ENCODE results near the gene RNASET2. TPM values are rescaled to one million over a fixed set of nuclear protein-coding genes. Genes with fewer than 3 reads are reported as not detected.

The RNASET2 gene
- total RNA-seq, 2 donors from 2014 or later: 53.7 to 66.3 TPM

- no peaks in the 10 kb centered on the region for H3K4me1 ChIP-seq
- H3K27ac ChIP-seq: no peak overlapping the region
- no peaks in the 10 kb centered on the region for H3K9me3 ChIP-seq
- H3K4me3 ChIP-seq: no peak overlapping the region
- 79 to 83% methylated on average over 8 of the region's 8 CpGs for WGBS, 2 donors
- DNase-seq (no peak), ATAC-seq (no peak)
- intact Hi-C loops (cut with DNase I): no loop called here
- TF ChIP-seq POLR2A (IDR thresholded peaks at IDR 0.05): no peak
- no peak for TF ChIP-seq CTCF (IDR thresholded peaks at IDR 0.05)
- no peaks in the 10 kb centered on the region for H3K27me3 ChIP-seq
- no peaks in the 10 kb centered on the region for H3K36me3 ChIP-seq (replicated peaks in 1 of 2; ENCODE audit: insufficient read depth in 1 of 2, low read depth in 2 of 2)
Measured at GRCh38 chr6:166907373-166907841, 48.9 kb downstream of the RNASET2 start.

- WGBS, 2 donors: 82 to 87% methylated on average over 17 of the region's 17 CpGs
- no peaks in the 10 kb centered on the region for H3K36me3 ChIP-seq (replicated peaks in 1 of 2; ENCODE audit: insufficient read depth in 1 of 2, low read depth in 2 of 2)
- no peak overlapping the region for H3K27ac ChIP-seq
- intact Hi-C loops (cut with DNase I): no loop called here
- TF ChIP-seq CTCF (IDR thresholded peaks at IDR 0.05): no peak
- TF ChIP-seq POLR2A (IDR thresholded peaks at IDR 0.05): no peak
- no peaks in the 10 kb centered on the region for H3K27me3 ChIP-seq
- no peak for DNase-seq
- no peaks in the 10 kb centered on the region for H3K9me3 ChIP-seq
- no peak overlapping the region for H3K4me3 ChIP-seq
- H3K4me1 ChIP-seq: no peaks in the 10 kb centered on the region
- no peak for ATAC-seq
Measured at GRCh38 chr6:166906376-166907044, 49.8 kb downstream of the RNASET2 start.

GRCh38 chr6:166905505-166906134, 50.7 kb downstream of the RNASET2 start:
- H3K27ac ChIP-seq: no peak overlapping the region
- H3K27me3 ChIP-seq: no peaks in the 10 kb centered on the region
- DNase-seq: no peak
- intact Hi-C loops (cut with DNase I): no loop called here
- WGBS, 2 donors: 77 to 90% methylated on average over 8 to 12 of the region's 12 CpGs
- no peak overlapping the region for H3K4me3 ChIP-seq
- no peak for TF ChIP-seq POLR2A (IDR thresholded peaks at IDR 0.05)
- no peak for TF ChIP-seq CTCF (IDR thresholded peaks at IDR 0.05)
- ATAC-seq: no peak
- no peaks in the 10 kb centered on the region for H3K4me1 ChIP-seq
- H3K36me3 ChIP-seq (replicated peaks in 1 of 2; ENCODE audit: insufficient read depth in 1 of 2, low read depth in 2 of 2): no peaks in the 10 kb centered on the region
- no peaks in the 10 kb centered on the region for H3K9me3 ChIP-seq

- Histone ChIP-seq H3K4me3 (no peak overlapping the region), H3K36me3 (replicated peaks in 1 of 2; ENCODE audit: insufficient read depth in 1 of 2, low read depth in 2 of 2) (no peaks in the 10 kb centered on the region), H3K4me1 (no peaks in the 10 kb centered on the region), H3K27ac (no peak overlapping the region), H3K27me3 (no peaks in the 10 kb centered on the region), H3K9me3 (no peaks in the 10 kb centered on the region)
- no peak for ATAC-seq
- 76 to 82% methylated on average over 10 of the region's 10 CpGs for WGBS, 2 donors
- DNase-seq: no peak
- no peak for TF ChIP-seq CTCF (IDR thresholded peaks at IDR 0.05)
- no peak for TF ChIP-seq POLR2A (IDR thresholded peaks at IDR 0.05)
- intact Hi-C loops (cut with DNase I): no loop called here
Measured at GRCh38 chr6:166905013-166905412, 51.3 kb downstream of the RNASET2 start.
